NCI-H128 (cell line): ENCODE data around the gene LGALS8.
"Not testable (repeated sequence)": the region's sequence is repeated elsewhere in the genome, so short reads cannot be mapped to it uniquely, and the experiment has no call there.

ENCODE experiments used
- DNase-seq: peaks from one replicate; lab custom pipeline; 2025; ENCODE audit not compliant: unreplicated experiment; lab: John Stamatoyannopoulos, UW

LGALS8 gene

DNA sequence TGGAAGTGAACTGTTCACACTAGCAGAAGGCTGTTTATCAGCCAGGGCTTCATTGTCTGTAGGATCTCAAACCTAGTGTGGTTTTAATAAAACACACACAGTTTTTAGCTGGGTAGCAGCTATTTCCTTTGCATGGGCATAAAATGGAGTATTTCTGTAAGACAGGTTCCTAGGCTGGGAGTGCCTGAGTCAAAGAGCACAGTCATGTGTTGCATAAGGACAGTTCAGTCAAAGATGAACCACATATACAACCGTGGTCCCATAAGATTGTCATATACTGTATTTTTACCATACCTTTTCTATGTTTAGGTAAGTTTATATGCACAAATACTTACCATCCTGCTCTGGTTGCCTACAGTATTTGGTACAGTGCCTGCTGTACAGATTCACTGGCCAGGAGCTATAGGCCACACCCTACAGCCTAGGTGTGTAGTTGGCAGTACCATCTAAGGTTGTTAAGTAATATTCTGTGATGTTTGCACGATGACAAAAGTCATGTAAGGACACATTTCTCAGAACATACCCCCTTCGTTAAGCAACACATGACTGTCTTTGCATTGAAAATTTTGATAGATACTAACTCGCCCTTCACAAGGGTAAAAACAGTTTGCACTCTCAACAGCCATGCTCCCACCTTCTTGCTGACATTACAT lies 17.2 kb downstream of the LGALS8 start:
- no peak for DNase-seq

DNA sequence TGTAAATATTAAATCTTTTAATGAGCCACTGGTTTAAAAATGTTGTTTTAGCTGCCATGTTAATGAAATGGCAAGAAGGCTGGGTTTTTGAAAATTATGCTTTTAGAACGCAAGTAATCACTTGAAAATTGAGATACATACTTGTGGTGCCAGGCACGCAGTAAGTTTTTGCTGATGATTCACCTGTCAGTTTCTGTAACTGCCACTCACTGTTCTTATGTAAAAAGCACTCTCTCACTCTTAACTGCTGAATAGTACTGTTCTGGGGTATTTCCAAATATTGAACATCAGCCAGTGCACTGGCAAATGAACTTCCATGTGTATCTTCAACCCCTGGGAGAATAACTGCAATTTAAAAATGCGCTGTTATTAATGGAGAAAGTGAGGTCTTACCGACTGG lies 17.9 kb downstream of the LGALS8 start:
- DNase-seq = no peak

DNA sequence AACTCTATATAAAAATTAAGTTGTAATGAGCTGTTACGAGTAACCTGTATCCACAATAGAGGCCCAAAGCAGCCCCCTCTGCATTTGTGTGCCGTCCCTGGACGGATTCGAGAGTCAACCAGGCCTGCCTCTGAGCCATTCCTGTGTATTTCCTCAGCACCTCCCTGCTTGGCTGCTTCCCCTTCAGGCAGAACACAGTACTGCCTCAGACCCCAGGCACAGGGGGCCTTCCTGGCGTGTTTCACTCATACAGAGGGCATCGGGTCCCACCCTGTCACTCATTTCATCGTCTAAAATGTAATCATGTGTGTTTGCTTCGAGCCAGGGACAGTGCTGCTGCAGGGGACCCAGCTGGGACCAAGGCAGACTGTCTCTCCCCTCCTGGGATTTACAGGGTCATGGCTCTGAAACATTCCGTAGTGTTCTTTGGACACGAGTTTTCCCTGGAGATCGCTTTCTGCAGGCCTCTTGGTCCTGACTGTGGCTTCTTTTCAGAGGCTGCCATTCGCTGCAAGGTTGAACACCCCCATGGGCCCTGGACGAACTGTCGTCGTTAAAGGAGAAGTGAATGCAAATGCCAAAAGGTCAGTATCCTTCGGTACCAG lies 19.4 kb downstream of the LGALS8 start:
- no peak for DNase-seq

DNA sequence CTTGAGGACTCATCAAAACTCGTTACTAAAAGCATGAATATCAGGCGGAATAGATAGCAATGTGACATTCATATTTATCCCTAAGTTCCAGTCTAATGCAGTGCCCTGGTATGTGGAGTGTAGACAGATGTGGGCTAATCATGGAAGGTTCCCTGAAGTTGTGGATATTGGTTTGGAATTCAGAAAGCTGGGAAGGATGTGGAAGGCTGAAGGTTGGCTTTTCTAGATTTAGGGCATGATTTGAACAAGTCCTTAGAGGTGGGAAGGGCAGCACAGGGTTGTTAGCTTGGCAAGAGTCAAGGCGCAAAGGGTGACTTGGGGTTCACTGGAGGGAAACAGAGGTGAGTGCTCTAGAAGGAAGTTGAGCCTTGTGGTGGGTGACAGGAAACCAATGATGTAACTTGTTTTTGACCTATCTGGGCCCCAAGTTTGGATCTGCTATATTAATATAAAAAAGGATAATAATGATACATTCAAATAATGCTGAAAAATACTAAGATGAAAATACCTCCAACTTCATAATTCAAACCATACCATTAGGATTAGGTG lies 21.9 kb downstream of the LGALS8 start:
- no peak for DNase-seq

DNA sequence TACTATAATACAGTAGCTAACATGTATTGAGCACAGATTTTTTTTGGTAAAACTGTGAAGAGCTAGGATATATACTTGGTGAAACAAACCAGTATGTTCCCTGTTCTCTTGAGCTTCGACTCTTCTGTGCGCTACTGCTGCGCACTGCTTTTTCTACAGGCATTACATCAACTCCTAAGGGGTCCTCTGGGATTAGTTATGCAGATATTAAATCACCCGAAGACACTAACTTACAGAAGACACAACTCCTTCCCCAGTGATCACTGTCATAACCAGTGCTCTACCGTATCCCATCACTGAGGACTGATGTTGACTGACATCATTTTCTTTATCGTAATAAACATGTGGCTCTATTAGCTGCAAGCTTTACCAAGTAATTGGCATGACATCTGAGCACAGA lies 24.7 kb downstream of the LGALS8 start:
- DNase-seq = no peak

DNA sequence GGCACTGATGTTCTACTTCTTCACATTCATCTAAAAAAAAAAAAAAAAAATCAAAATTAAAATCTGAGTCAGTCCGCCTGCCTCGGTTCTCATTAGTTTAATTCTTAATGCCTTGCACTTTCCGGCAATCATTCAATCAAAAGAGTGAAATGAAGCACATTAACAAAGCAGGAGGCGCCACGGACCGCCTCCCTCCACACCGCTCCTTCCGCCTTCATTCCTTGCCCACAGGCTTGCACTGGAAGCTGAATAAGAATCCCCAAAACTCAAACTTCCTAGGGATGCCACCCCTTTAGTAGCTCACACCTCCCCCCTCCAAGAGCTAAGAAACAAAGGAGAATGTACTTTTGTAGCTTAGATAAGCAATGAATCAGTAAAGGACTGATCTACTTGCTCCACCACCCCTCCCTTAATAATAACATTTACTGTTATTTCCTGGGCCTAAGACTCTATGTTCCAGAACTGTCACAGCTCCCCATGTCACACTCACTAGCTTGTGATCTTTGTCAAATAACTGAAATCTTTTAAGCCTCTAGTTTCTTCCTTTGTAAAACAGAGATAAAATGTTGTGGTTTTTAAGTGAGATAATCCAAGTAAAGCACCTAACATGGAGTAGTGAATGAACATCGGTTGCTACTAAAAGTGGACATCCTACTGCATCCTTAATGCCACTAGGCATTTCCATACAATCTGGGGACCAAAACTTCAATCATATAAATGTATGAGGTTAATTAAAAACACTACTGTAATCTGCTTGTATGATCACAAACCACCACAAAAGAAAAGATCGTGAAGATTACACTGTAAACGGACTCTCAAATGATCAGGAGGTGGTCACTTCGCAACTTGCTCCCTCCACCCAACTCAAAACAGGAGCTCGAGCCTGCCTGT lies 27.4 kb downstream of the LGALS8 start:
- DNase-seq = no peak

DNA sequence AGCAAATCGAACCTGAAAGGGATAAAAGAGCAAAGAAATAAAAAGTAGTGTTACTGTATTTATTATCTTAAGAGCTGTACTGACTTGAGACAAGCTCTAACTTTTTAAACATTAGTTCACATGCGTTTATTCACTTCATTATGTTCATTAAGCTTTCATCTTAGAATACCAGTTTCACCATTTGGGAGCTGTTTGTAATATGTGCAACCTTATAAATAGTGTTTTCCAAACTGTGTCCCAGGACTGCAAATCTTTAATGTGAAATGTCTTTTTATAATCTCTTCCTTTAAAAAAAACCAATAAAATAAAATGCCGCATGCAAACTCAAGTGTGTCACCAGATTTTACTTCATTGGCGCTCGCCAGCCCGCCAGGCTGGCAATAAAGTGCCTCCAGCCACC lies 28.3 kb downstream of the LGALS8 start:
- no peak for DNase-seq

DNA sequence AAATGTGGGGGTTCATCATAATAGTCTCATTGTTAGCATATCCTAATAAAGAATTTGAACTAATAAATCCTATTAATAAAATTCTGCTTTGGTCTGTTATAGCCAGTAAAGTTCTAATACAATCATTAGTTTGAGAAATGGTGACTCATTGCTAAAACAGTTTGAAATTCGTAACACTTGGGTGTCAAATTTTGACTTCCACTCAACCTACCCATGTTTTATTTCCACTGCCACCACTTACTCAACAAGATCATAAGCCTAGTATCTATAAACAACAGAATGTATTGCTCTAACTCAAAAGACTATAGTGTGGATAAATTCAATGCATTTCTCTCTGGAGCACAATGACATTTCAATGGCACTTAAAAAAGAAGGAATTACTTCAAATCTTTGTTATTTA lies 29.1 kb downstream of the LGALS8 start:
- no peak for DNase-seq

DNA sequence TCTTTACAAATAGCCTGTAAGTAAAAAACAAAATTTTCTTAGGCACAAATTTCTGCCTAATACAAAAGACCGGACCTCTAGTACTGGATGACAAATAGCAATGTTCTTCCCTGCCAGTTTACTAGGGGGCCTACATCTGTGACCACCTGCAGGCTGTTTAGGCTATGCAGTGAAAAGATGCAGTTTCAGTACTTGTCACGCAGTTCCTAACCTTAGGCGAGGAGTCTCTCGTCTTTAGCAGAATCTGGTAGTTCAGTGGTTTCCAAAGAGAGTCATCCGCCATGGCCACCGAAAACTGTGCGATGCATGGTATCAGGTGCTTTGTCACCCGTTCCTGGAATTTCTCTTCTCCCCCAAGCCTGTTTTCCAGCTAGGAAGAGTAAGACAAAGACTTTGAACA lies 29.6 kb downstream of the LGALS8 start:
- no peak for DNase-seq

DNA sequence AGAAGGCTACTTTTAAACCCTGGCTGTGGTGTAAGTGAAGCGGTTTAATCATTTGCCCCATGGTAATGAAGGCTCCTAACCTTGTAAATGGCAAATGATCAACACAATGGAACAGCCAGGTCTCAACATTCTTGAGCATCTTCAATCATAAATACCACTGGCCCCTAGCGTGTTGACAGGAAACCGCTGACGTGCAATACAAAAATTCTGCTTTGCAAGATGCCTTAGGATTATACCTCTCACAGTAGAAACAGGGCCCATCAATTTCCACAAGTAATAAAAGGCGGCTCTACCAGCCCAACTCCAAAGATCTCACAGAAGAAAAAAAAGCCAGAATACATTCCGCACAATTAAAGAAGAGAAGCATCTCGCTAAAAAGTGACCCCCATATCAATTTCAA lies 32.8 kb downstream of the LGALS8 start:
- no peak for DNase-seq

DNA sequence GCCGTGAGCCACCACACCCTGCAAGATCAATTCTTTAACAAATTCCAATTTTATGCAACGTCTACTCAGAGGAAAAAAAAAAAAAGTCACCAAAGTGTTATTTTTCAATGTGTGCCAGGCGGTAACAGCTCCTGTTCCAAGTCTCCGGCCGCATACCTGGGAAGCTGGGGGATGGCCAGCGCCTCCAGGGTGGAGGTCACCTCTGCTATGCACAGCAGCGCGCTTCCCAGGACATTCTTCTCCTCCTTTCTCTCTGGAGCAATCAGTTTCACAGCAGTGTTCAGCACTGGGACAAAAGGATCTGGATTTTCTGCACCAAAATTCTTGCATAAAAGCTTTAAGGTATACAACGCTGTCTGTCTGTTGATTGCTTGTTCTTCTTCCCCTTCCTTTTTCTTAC lies 34.3 kb downstream of the LGALS8 start:
- DNase-seq = no peak

DNA sequence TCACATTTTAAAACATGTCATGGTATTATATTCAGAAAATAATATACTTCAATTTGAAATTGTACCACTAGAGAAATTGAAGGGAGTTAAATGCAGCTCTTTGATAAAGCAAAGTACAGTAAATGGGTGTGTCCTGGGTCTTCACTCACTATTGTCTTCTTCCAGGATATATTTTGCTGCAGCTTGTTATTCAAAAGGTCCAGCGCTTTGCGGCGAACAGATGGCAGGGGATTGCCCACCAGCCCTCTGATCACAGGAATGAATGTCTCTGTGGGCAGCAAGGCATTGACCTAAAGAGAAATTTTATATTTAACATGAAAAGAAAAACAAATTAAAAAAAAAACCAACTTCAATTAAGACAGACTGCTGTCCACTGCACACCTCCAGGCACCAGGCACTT lies 35.1 kb downstream of the LGALS8 start:
- DNase-seq = no peak

DNA sequence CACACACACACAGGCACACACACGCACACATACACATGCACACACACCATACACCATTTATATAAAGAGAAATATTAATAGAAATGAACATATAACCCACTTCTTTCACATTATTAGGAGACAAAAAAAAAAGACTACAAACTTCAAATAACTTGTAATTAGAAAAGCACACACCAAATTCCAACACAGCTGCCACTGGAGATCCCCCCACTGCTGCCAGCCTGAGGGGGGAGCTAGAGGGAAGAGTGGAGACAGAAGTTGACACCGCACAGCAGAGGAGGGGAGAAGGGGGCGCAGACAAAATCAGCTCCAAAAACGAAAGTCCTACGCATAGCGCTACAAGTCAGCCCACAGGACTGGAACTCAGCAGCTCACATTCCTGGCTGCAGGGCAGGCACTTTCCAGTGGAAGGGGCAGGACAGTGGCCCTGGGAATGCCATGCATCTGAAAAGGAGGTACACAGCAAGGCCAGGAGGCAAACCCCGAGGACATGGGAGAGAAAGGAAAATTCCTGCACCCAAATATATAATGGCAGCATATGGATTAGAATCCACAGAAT lies 36.5 kb downstream of the LGALS8 start:
- DNase-seq = no peak

DNA sequence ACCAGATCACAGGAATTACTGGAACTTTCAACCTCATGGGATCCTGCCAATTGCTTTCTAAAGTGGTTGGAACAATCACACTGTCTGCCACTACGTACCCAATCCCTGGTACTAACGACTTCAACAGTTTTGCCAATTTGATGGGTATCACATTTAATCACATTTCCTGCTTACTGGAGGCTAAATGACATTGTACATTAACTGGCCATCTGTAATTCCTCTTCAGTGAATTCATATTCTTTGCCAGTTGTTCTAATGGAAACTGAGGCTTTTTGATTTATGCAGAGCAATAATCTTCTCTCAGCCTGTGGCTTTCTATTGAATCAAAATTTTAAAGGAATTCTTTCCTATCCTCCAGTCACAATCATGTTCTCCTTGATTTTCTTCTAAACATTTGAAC lies 38.2 kb downstream of the LGALS8 start:
- DNase-seq = no peak

DNA sequence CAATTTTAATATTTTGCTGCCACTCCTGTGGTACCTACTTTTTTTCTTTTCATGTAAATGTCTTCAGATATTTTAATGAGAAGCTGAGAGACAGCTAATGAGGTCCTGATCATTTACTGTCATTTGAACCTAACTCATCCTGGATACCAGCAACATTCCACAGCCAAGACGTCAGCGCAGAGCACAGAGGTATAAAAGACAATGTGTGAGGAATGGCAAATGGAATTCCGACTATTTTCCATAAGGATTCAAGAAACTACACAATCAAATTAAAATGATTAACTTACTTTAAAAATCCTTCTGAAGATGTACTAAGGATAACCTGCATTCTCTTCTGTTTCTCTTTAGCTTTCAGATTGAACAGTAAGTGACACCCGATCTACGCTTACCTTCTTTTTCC lies 41.7 kb downstream of the LGALS8 start:
- DNase-seq = no peak

DNA sequence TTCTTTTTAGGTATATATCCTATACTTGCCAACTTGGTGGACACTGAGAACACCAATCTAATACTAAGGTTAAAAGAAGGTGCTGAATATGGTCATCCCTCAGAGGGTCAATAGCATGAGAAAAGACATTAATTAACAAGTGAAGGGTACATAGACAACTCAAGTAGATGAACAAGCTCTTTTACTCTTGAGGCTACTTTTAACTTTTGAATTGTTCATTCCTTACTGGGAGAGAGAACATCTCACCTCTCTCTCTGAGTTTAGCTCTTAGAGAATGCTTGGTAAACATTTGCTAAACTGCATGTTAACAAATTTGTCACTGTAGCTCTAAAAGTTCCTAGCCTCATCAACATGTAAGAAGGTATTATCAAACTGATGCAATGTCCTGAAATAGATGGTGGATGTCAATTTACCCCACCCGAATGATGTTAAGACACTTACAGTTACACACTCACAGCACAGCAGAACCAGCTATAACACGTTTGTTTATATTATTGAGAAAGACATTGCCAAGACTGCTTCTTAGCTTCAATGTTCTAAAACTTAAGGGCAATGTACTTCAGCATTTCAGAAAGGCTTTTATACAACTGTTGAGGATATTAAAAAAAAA lies 44.6 kb downstream of the LGALS8 start:
- DNase-seq = no peak

DNA sequence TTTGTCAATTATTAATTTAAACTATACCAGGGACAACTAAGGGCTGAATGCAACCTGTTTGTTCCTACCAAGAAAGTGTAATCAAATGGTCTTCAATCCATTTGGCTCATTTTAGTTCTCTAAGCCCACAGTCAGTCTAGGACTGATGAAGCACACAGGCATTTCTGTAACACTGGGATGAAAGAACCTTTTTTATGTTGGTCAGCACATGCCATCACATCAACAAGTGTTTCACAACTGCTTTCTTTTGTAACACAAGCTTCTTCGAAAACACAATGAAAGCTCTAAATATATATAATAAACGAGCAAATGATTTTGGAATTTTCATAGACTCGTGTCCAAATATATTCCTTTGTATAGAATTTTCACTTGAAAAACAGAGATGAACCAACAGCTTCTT lies 51.7 kb downstream of the LGALS8 start:
- DNase-seq = no peak

DNA sequence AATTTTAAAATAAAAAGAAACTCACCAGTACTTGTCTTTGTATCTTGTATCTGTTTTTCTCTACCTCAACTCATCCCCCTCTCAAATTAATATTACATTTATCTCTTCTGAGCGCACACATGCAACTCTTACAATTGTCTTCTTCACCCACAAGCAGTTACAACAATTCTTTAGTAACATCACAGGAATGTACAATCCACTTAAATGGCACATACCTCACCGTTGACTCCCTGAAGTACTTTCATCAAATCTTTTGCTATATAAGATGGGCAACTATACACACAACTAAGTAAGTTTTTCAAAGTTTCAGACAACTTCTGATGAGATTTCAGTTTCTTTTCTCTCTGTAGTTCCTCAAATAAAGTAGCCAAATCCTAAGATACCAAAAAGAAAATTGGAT lies 52.2 kb downstream of the LGALS8 start:
- DNase-seq = no peak

DNA sequence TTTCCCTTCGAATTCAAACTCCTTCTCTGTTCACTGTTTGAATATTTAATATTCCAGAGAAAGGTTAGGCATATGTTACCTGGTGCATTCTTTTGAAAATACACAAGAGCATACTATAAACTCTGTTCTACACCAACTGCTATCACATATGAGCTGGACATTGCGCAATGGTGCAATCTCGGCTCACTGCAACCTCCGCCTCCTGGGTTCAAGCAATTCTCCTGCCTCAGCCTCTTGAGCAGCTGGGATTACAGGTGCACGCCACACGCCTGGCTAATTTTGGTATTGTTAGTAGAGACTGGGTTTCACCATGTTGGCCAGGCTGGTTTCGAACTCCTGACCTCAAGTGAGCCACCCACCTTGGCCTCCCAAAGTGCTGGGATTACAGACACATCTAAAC lies 53.3 kb downstream of the LGALS8 start:
- not testable (repeated sequence) for DNase-seq

DNA sequence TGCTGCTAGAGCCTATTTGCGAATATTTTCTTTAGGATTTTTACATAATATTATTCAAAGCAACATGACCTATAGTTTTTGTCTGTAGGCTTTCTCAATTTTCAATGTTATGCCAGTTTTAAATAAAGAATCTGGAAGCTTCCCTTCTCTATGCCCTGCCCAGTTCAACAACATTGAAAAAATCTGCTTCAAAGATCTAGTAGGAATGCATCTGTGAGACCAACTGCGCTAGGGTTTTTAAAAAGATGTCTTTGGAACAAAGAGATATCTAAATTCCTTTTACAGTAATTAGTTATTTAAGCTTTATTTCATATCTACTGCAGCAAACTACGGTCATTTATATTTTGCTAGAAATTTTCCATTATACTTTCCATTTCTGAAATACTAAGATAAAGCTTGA lies 54.9 kb downstream of the LGALS8 start:
- DNase-seq = no peak

DNA sequence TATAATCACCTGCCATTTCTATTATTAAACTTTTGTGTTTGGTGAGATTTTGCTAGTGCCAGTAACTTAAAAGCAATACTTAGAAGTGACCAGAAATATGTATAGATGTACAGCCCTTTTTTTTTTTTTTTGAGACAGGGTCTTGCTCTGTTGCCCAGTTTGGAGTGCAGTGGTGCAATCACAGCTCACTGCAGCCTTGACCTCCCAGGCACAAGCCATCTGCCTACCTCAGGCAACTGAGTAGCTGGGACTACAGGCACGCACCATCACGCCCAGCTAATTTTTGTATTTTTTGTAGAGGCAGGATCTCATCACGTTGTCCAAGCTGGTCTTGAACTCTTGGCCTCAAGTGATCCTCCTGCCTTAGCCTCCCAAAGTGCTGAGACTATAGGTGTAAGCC lies 56.6 kb downstream of the LGALS8 start:
- DNase-seq = not testable (repeated sequence)
